Ishikawa (cell line): ENCODE measurements around the gene MAD1L1.

Experiments
- CEBPB ChIP-seq: IDR thresholded peaks from 2 replicates; pipeline ENCODE4 v1.6.1; 2012
- CREB1 ChIP-seq: IDR thresholded peaks from 2 replicates; pipeline ENCODE4 v1.6.1; 2012; ENCODE audit warnings: low read depth
- EGR1 ChIP-seq: IDR thresholded peaks from 2 replicates; pipeline ENCODE4 v1.6.1; 2012
- EP300 ChIP-seq: IDR thresholded peaks from 2 replicates; pipeline ENCODE4 v1.6.1; 2012; ENCODE audit warnings: borderline replicate concordance
- FOXM1 ChIP-seq: IDR thresholded peaks from 2 replicates; pipeline ENCODE4 v1.6.1; 2012; ENCODE audit warnings: low read depth, borderline replicate concordance
- MAX ChIP-seq: IDR thresholded peaks from 2 replicates; pipeline ENCODE4 v1.6.1; 2012
- NFIC ChIP-seq: IDR thresholded peaks from 2 replicates; pipeline ENCODE4 v1.6.1; 2012
- RAD21 ChIP-seq: IDR thresholded peaks from 2 replicates; pipeline ENCODE4 v1.6.1; 2012; ENCODE audit warnings: low read depth
- REST ChIP-seq: IDR thresholded peaks from 2 replicates; pipeline ENCODE4 v1.6.1; 2012; ENCODE audit warnings: low read depth, mild to moderate bottlenecking
- TAF1 ChIP-seq: IDR thresholded peaks from 2 replicates; pipeline ENCODE4 v1.6.1; 2012; ENCODE audit warnings: low read depth, mild to moderate bottlenecking
- TCF12 ChIP-seq: IDR thresholded peaks from 2 replicates; pipeline ENCODE4 v1.6.1; 2012; ENCODE audit warnings: low read depth
- TEAD4 ChIP-seq: IDR thresholded peaks from 2 replicates; pipeline ENCODE4 v1.6.1; 2012
- USF1 ChIP-seq: IDR thresholded peaks from 2 replicates; pipeline ENCODE4 v1.6.1; 2012
- YY1 ChIP-seq: IDR thresholded peaks from 2 replicates; pipeline ENCODE4 v1.6.1; 2012; ENCODE audit warnings: low read depth
- ZBTB7A ChIP-seq: IDR thresholded peaks from 2 replicates; pipeline ENCODE4 v1.6.1; 2012; ENCODE audit warnings: low read depth

MAD1L1 gene

GRCh38 chr7:2202901-2203765, 29.6 kb downstream of the MAD1L1 start:
- no peak for TF ChIP-seq TCF12
- no peak for TF ChIP-seq CEBPB
- TF ChIP-seq TEAD4: no peak
- no peak for TF ChIP-seq USF1
- no peak for TF ChIP-seq TAF1
- TF ChIP-seq MAX: no peak

GRCh38 chr7:2202361-2202761, 30.4 kb downstream of the MAD1L1 start:
- TF ChIP-seq CREB1 (no peak), REST (no peak), EGR1 (no peak)

GRCh38 chr7:2201686-2202360, 30.9 kb downstream of the MAD1L1 start:
- no peak for TF ChIP-seq TEAD4
- TF ChIP-seq FOXM1: no peak
- TF ChIP-seq YY1: no peak
- TF ChIP-seq EP300: no peak
- no peak for TF ChIP-seq TAF1
- no peak for TF ChIP-seq REST
- TF ChIP-seq NFIC: no peak
- no peak for TF ChIP-seq EGR1
- TF ChIP-seq ZBTB7A: no peak
- TF ChIP-seq TCF12: no peak
- no peak for TF ChIP-seq USF1

GRCh38 chr7:2201128-2201527, 31.6 kb downstream of the MAD1L1 start:
- TF ChIP-seq CEBPB (no peak), ZBTB7A (no peak), EGR1 (no peak), MAX (no peak), REST (no peak), USF1 (no peak), TEAD4 (no peak), TAF1 (no peak), EP300 (no peak), YY1 (no peak), TCF12 (no peak), CREB1 (no peak), NFIC (no peak), FOXM1 (no peak), RAD21 (no peak)
